ENCODE results near the gene GADL1.

The GADL1 gene

GRCh38 chr3:30753766-30754165, 140.7 kb downstream of the GADL1 start:
- DNase-seq = no peak

- DNase-seq = no peak
These were observed 141.5 kb downstream of the GADL1 start for GRCh38 chr3:30752970-30753369.

GRCh38 chr3:30752491-30752890, 142.0 kb downstream of the GADL1 start:
- no peak for DNase-seq

GRCh38 chr3:30751610-30752299, 142.7 kb downstream of the GADL1 start:
- DNase-seq = peak; percentile 23

- DNase-seq = no peak
These were observed 143.5 kb downstream of the GADL1 start for GRCh38 chr3:30750967-30751366.

GRCh38 chr3:30749230-30749629, 145.2 kb downstream of the GADL1 start:
- no peak for DNase-seq

- DNase-seq = no peak
These were observed 146.6 kb downstream of the GADL1 start for GRCh38 chr3:30747771-30748281.

GRCh38 chr3:30743641-30744317, 150.7 kb downstream of the GADL1 start:
- DNase-seq = no peak

- DNase-seq = no peak
These were observed 151.5 kb downstream of the GADL1 start for GRCh38 chr3:30742796-30743619.

GRCh38 chr3:30741889-30742288, 152.6 kb downstream of the GADL1 start:
- no peak for DNase-seq

- no peak for DNase-seq
These were observed 155.9 kb downstream of the GADL1 start for GRCh38 chr3:30738605-30739004.

GRCh38 chr3:30737743-30738499, 156.5 kb downstream of the GADL1 start:
- DNase-seq = no peak

- no peak for DNase-seq
These were observed 160.8 kb downstream of the GADL1 start for GRCh38 chr3:30733696-30734095.

- DNase-seq = no peak
These were observed 161.3 kb downstream of the GADL1 start for GRCh38 chr3:30733209-30733608.

GRCh38 chr3:30730967-30731366, 163.5 kb downstream of the GADL1 start:
- DNase-seq = no peak

GRCh38 chr3:30729936-30730335, 164.5 kb downstream of the GADL1 start:
- no peak for DNase-seq

GRCh38 chr3:30729512-30729911, 164.9 kb downstream of the GADL1 start:
- DNase-seq = no peak

- no peak for DNase-seq
These were observed 166.3 kb downstream of the GADL1 start for GRCh38 chr3:30728143-30728542.

GRCh38 chr3:30724863-30725262, 169.6 kb downstream of the GADL1 start:
- no peak for DNase-seq

GRCh38 chr3:30723211-30723610, 171.2 kb downstream of the GADL1 start:
- no peak for DNase-seq

- DNase-seq = no peak
These were observed 173.2 kb downstream of the GADL1 start for GRCh38 chr3:30721314-30721634.

GRCh38 chr3:30720586-30721313, 173.7 kb downstream of the GADL1 start:
- no peak for DNase-seq
